Uterus (tissue), 4 donors: ENCODE data around the gene ZNF431. TPM values are rescaled to one million over a fixed set of nuclear protein-coding genes. Genes with fewer than 3 reads are reported as not detected.
"Not testable (repeated sequence)": the region's sequence is repeated elsewhere in the genome, so short reads cannot be mapped to it uniquely, and the experiment has no call there.

Experiments
- DNase-seq, 2 donors: peaks; one replicate each; pipeline ENCODE4 v3.0.0-alpha.2; 2019 to 2020
- H3K27ac ChIP-seq, 2 donors: fragments of 200-600 bp; sonication (generic); 1 replicate in 1 of 2; 2 replicates in 1 of 2; pipeline ENCODE4 v1.5.1; 2016 to 2018
- H3K27me3 ChIP-seq, 2 donors: fragments of 200-600 bp; sonication (generic); one replicate each; pipeline ENCODE4 v1.5.1; 2018 to 2019; ENCODE audit warnings: control low read depth in 1 of 2
- H3K36me3 ChIP-seq, 2 donors: fragments of 200-600 bp; sonication (generic); one replicate each; pipeline ENCODE4 v1.5.1; 2019; ENCODE audit warnings: control low read depth in 1 of 2
- H3K4me1 ChIP-seq, 2 donors: fragments of 200-600 bp; sonication (generic); one replicate each; pipeline ENCODE4 v1.5.1; 2018 to 2019; ENCODE audit warnings: control low read depth in 1 of 2
- H3K4me3 ChIP-seq, 2 donors: fragments of 200-600 bp; sonication (generic); 1 replicate in 1 of 2; 2 replicates in 1 of 2; pipeline ENCODE4 v1.5.1; 2018 to 2019; ENCODE audit warnings: mild to moderate bottlenecking in 1 of 2
- H3K9me3 ChIP-seq, 2 donors: fragments of 200-600 bp; sonication (generic); one replicate each; pipeline ENCODE4 v1.5.1; 2019; ENCODE audit warnings: control low read depth in 1 of 2
- CTCF ChIP-seq, 4 experiments: fragments of 200-600 bp in 2 of 4; fragments of 450-650 bp in 2 of 4; sonication (generic) in 2 of 4; IDR thresholded peaks; one replicate each; pipeline ENCODE4 v1.5.1; 2016 to 2019; ENCODE audit warnings: antibody characterized with exemption in 4 of 4, mild to moderate bottlenecking in 2 of 4, moderate library complexity in 1 of 4
- POLR2A ChIP-seq, 2 donors: fragments of 450-650 bp; IDR thresholded peaks; one replicate each; pipeline ENCODE4 v1.6.1; 2016; ENCODE audit warnings: antibody characterized with exemption in 2 of 2, mild to moderate bottlenecking in 1 of 2, moderate library complexity in 1 of 2
- intact Hi-C: fragments of 100-400 bp; cut with DNase I; formaldehyde crosslinking; loops from one replicate; pipeline ENCODE4 v1.15.1; 2023; ENCODE audit warnings: low total_unique reads
- total RNA-seq, 4 donors: library from RNA; depleted of rRNA in 3 of 4; stranded (reverse); fragments of >200 nt in 3 of 4; gene quantifications; one replicate each; pipeline versions ENCODE4 v1.1.0 to v1.2.4, GENCODE V29; 2014 to 2023
- donor health status: DM: yes; HTN: yes; CAD: no.

The ZNF431 gene
- total RNA-seq, 4 donors from 2014 or later, result 2.1 to 25.2 (median 11.8) TPM

GRCh38 chr19:21133633-21134032, 8.2 kb upstream of the ZNF431 start:
- no peaks in the 10 kb centered on the region for H3K9me3 ChIP-seq
- intact Hi-C loops, result no loop called here
- TF ChIP-seq CTCF (IDR thresholded peaks at IDR 0.05) (no peak), POLR2A (IDR thresholded peaks at IDR 0.05) (no peak)
- no peaks in the 10 kb centered on the region for H3K36me3 ChIP-seq
- H3K4me3 ChIP-seq, result no peak overlapping the region
- H3K4me1 ChIP-seq, result no peaks in the 10 kb centered on the region
- DNase-seq, result no peak
- H3K27ac ChIP-seq, result no peak overlapping the region
- no peaks in the 10 kb centered on the region for H3K27me3 ChIP-seq

- DNase-seq, result no peak
- Histone ChIP-seq H3K4me1 (no peaks in the 10 kb centered on the region), H3K27me3 (no peaks in the 10 kb centered on the region), H3K4me3 (no peak overlapping the region), H3K27ac (no peak overlapping the region), H3K36me3 (no peaks in the 10 kb centered on the region), H3K9me3 (no peaks in the 10 kb centered on the region)
- intact Hi-C loops, result no loop called here
- no peak for TF ChIP-seq CTCF (IDR thresholded peaks at IDR 0.05)
- no peak for TF ChIP-seq POLR2A (IDR thresholded peaks at IDR 0.05)
These were observed 6.9 kb upstream of the ZNF431 start for GRCh38 chr19:21134934-21135366.

GRCh38 chr19:21135433-21135832, 6.4 kb upstream of the ZNF431 start:
- intact Hi-C loops, result no loop called here
- H3K4me1 ChIP-seq, result no peaks in the 10 kb centered on the region
- H3K36me3 ChIP-seq, result no peaks in the 10 kb centered on the region
- H3K27ac ChIP-seq, result no peak overlapping the region
- TF ChIP-seq CTCF (IDR thresholded peaks at IDR 0.05), result no peak
- TF ChIP-seq POLR2A (IDR thresholded peaks at IDR 0.05), result no peak
- no peak for DNase-seq
- no peaks in the 10 kb centered on the region for H3K9me3 ChIP-seq
- H3K4me3 ChIP-seq, result no peak overlapping the region
- H3K27me3 ChIP-seq, result no peaks in the 10 kb centered on the region

- no peaks in the 10 kb centered on the region for H3K36me3 ChIP-seq
- H3K4me1 ChIP-seq, result no peaks in the 10 kb centered on the region
- TF ChIP-seq POLR2A (IDR thresholded peaks at IDR 0.05), result no peak
- TF ChIP-seq CTCF (IDR thresholded peaks at IDR 0.05), result no peak
- H3K9me3 ChIP-seq, result no peaks in the 10 kb centered on the region
- intact Hi-C loops, result no loop called here
- DNase-seq, result no peak
- H3K27me3 ChIP-seq, result no peaks in the 10 kb centered on the region
- no peak overlapping the region for H3K4me3 ChIP-seq
- no peak overlapping the region for H3K27ac ChIP-seq
These were observed 3.7 kb upstream of the ZNF431 start for GRCh38 chr19:21138130-21138529.

GRCh38 chr19:21141006-21141405, 834 bp upstream of the ZNF431 start:
- H3K4me1 ChIP-seq, H3K36me3 ChIP-seq, H3K4me3 ChIP-seq, DNase-seq, intact Hi-C loops, H3K27ac ChIP-seq, H3K27me3 ChIP-seq, H3K9me3 ChIP-seq: not testable (repeated sequence)

- H3K36me3 ChIP-seq, result no peaks in the 10 kb centered on the region
- H3K4me3 ChIP-seq, result no peak overlapping the region
- DNase-seq, result no peak
- H3K4me1 ChIP-seq, result no peaks in the 10 kb centered on the region
- no peaks in the 10 kb centered on the region for H3K27me3 ChIP-seq
- H3K27ac ChIP-seq, result no peak overlapping the region
- H3K9me3 ChIP-seq, result no peaks in the 10 kb centered on the region
- intact Hi-C loops, result no loop called here
- TF ChIP-seq CTCF (IDR thresholded peaks at IDR 0.05) (no peak), POLR2A (IDR thresholded peaks at IDR 0.05) (no peak)
These were observed 1.6 kb downstream of the ZNF431 start for GRCh38 chr19:21143428-21143827.
